CD4-positive, alpha-beta memory T cell (primary cell): ENCODE data around the gene GMPPA. TPM values are rescaled to one million over a fixed set of nuclear protein-coding genes. Genes with fewer than 3 reads are reported as not detected.

Source experiments
- CTCF ChIA-PET: fragments of 350-600 bp; sonication (Branson Sonifier 250); formaldehyde crosslinking; loops from one replicate; lab custom pipeline; 2021; ENCODE audit warnings: inconsistent platforms; ENCODE audit not compliant: partially characterized antibody; lab: Charles Lee
- POLR2A ChIA-PET: fragments of 350-600 bp; sonication (Branson Sonifier 250); formaldehyde crosslinking; loops from one replicate; lab custom pipeline; 2021; ENCODE audit not compliant: partially characterized antibody; lab: Charles Lee
- DNase-seq, 5 donors: peaks; one replicate each; pipeline versions ENCODE4 v3.0.0 to v3.0.0-alpha.2; 2020 to 2022; ENCODE audit warnings: mixed read lengths in 1 of 5
- H3K27ac ChIP-seq: one replicate; pipeline ENCODE4 v1.7.0; 2013; ENCODE audit warnings: low read depth, low read length
- H3K27me3 ChIP-seq: 2 replicates; pipeline ENCODE4 v1.7.0; 2013; ENCODE audit warnings: mild to moderate bottlenecking, low read length, moderate library complexity; ENCODE audit not compliant: insufficient read depth
- H3K36me3 ChIP-seq: 2 replicates; pipeline ENCODE4 v1.7.0; 2013; ENCODE audit warnings: mild to moderate bottlenecking, low read length, moderate library complexity; ENCODE audit not compliant: insufficient read depth
- H3K4me1 ChIP-seq: 2 replicates; pipeline ENCODE4 v1.7.0; 2013; ENCODE audit warnings: mild to moderate bottlenecking, low read length, moderate library complexity; ENCODE audit not compliant: insufficient read depth
- H3K4me3 ChIP-seq, 2 donors: one replicate each; pipeline ENCODE4 v1.7.0; 2013; ENCODE audit warnings: low read length in 2 of 2, mild to moderate bottlenecking in 1 of 2
- H3K9me3 ChIP-seq, 2 donors: one replicate each; pipeline ENCODE4 v1.7.0; 2013; ENCODE audit warnings: low read length in 2 of 2, control low read depth in 1 of 2; ENCODE audit not compliant: control insufficient read depth in 1 of 2
- H3K27ac Mint-ChIP-seq, 7 donors: one replicate each; pipeline ENCODE4 v1.8.0; 2020 to 2021; ENCODE audit warnings: mixed read lengths in 7 of 7, mild to moderate bottlenecking in 6 of 7, inconsistent platforms in 3 of 7, moderate library complexity in 3 of 7
- H3K27me3 Mint-ChIP-seq, 2 donors: one replicate each; pipeline ENCODE4 v1.8.0; 2020 to 2021; ENCODE audit warnings: mixed read lengths in 2 of 2
- H3K36me3 Mint-ChIP-seq, 2 donors: one replicate each; pipeline ENCODE4 v1.8.0; 2020 to 2021; ENCODE audit warnings: mixed read lengths in 2 of 2, inconsistent platforms in 1 of 2, mild to moderate bottlenecking in 1 of 2
- H3K4me1 Mint-ChIP-seq, 4 donors: one replicate each; pipeline ENCODE4 v1.8.0; 2020 to 2021; ENCODE audit warnings: mixed read lengths in 4 of 4, mild to moderate bottlenecking in 1 of 4
- H3K4me3 Mint-ChIP-seq, 8 donors: one replicate each; pipeline ENCODE4 v1.8.0; 2020 to 2021; ENCODE audit warnings: mixed read lengths in 8 of 8, mild to moderate bottlenecking in 7 of 8, moderate library complexity in 6 of 8, inconsistent platforms in 3 of 8
- H3K9me3 Mint-ChIP-seq, 8 donors: one replicate each; pipeline ENCODE4 v1.8.0; 2020 to 2021; ENCODE audit warnings: mixed read lengths in 8 of 8, mild to moderate bottlenecking in 5 of 8, inconsistent platforms in 3 of 8, moderate library complexity in 1 of 8
- intact Hi-C: fragments of 100-400 bp; cut with micrococcal nuclease; formaldehyde crosslinking; loops from one replicate; pipeline ENCODE4 v1.15.1; 2023
- polyA plus RNA-seq, 2 donors: library from polyadenylated mRNA; unstranded; fragments of 300-500 nt; fragmentation: Illumina TruSeq; gene quantifications; one replicate each; pipeline ENCODE4 v1.2.3, GENCODE V29; 2021
- total RNA-seq, 2 experiments: library from RNA; stranded (reverse); gene quantifications; one replicate each; pipeline ENCODE4 v1.2.3, GENCODE V29; 2021

Gene GMPPA
- total and polyA plus RNA-seq, 4 experiments from 2014 or later: 30.4 to 48.3 (median 38.1) TPM

- peak in 1 of 5 donors; percentile 21 for DNase-seq
These were observed 40.8 kb upstream of the GMPPA start for GRCh38 chr2:219457784-219458369.

GRCh38 chr2:219458996-219459395 lies 39.7 kb upstream of the GMPPA start:
- Histone ChIP-seq H3K9me3 (no peaks in the 10 kb centered on the region), H3K4me3 (no peak overlapping the region), H3K27me3 (no peaks in the 10 kb centered on the region), H3K27ac (no peak overlapping the region), H3K36me3 (no peaks in the 10 kb centered on the region), H3K4me1 (no peaks in the 10 kb centered on the region)
- Mint-ChIP-seq H3K36me3 (no peaks in the 10 kb centered on the region), H3K4me1 (peaks cover 5 to 7% (median 6%) of the 10 kb centered on the region in 4 donors), H3K9me3 (no peaks in the 10 kb centered on the region), H3K27me3 (peaks cover 0 to 4% of the 10 kb centered on the region in 2 donors), H3K4me3 (no peak overlapping the region), H3K27ac (no peak overlapping the region)
- intact Hi-C loops: loop anchor here (1.0 kb wide), 2 partner anchors 56 to 71 kb away; no protein-coding TSS in a partner anchor
- DNase-seq: no peak
- ChIA-PET CTCF (interaction anchor here (0.8 to 3.4 kb wide), 5 partner anchors 12 to 846 kb away, joined by 3 to 34 read pairs (median 5); no protein-coding TSS in a partner anchor), POLR2A (interaction anchor here (1.4 kb wide), 1 partner anchor 71 kb away, joined by 4 read pairs; no protein-coding TSS in a partner anchor)

More at GRCh38 chr2:219457784-219458369, 40.8 kb upstream of the GMPPA start:
- Histone ChIP-seq H3K9me3 (no peaks in the 10 kb centered on the region), H3K4me3 (no peak overlapping the region), H3K27me3 (no peaks in the 10 kb centered on the region), H3K4me1 (no peaks in the 10 kb centered on the region), H3K36me3 (no peaks in the 10 kb centered on the region), H3K27ac (no peak overlapping the region)
- ChIA-PET CTCF (interaction anchor here (0.8 to 3.4 kb wide), 6 partner anchors 46 to 845 kb away, joined by 3 to 34 read pairs (median 4); no protein-coding TSS in a partner anchor), POLR2A (interaction anchor here (1.4 kb wide), 1 partner anchor 72 kb away, joined by 4 read pairs; no protein-coding TSS in a partner anchor)
- Mint-ChIP-seq H3K27me3 (peaks cover 1 to 9% of the 10 kb centered on the region in 2 donors), H3K27ac (no peak overlapping the region), H3K36me3 (no peaks in the 10 kb centered on the region), H3K4me3 (peak overlapping the region in 1 of 8 donors; percentile 15), H3K9me3 (no peaks in the 10 kb centered on the region), H3K4me1 (peaks cover 5 to 7% (median 6%) of the 10 kb centered on the region in 4 donors)
- intact Hi-C loops: no loop called here

GRCh38 chr2:219459460-219460311 lies 39.0 kb upstream of the GMPPA start:
- no peak overlapping the region for H3K4me3 Mint-ChIP-seq
- POLR2A ChIA-PET: no interaction called here
- no peaks in the 10 kb centered on the region for H3K9me3 Mint-ChIP-seq
- H3K4me1 Mint-ChIP-seq: peaks cover 5 to 7% (median 6%) of the 10 kb centered on the region in 4 donors
- Histone ChIP-seq H3K4me1 (no peaks in the 10 kb centered on the region), H3K27me3 (no peaks in the 10 kb centered on the region), H3K36me3 (no peaks in the 10 kb centered on the region), H3K9me3 (no peaks in the 10 kb centered on the region), H3K4me3 (no peak overlapping the region), H3K27ac (no peak overlapping the region)
- CTCF ChIA-PET: interaction anchor here (0.6 to 3.4 kb wide), 6 partner anchors 13 to 70 kb away, joined by 3 to 34 read pairs (median 6); no protein-coding TSS in a partner anchor
- intact Hi-C loops: loop anchor here (1.0 kb wide), 2 partner anchors 56 to 71 kb away; no protein-coding TSS in a partner anchor
- H3K27ac Mint-ChIP-seq: no peak overlapping the region
- H3K36me3 Mint-ChIP-seq: no peaks in the 10 kb centered on the region
- DNase-seq: peak in 1 of 5 donors; percentile 36
- peaks cover 0 to 4% of the 10 kb centered on the region in 2 donors for H3K27me3 Mint-ChIP-seq

- ChIA-PET POLR2A (no interaction called here), CTCF (interaction anchor here (0.6 to 2.0 kb wide), 5 partner anchors 14 to 308 kb away, joined by 3 to 14 read pairs (median 3); partner anchors contain the start of gene GMPPA)
- Mint-ChIP-seq H3K4me3 (no peak overlapping the region), H3K9me3 (no peaks in the 10 kb centered on the region), H3K27me3 (peaks cover 0 to 4% of the 10 kb centered on the region in 2 donors), H3K27ac (no peak overlapping the region), H3K4me1 (peaks cover 5 to 7% (median 6%) of the 10 kb centered on the region in 4 donors), H3K36me3 (no peaks in the 10 kb centered on the region)
- H3K27me3 ChIP-seq: no peaks in the 10 kb centered on the region
- H3K27ac ChIP-seq: no peak overlapping the region
- intact Hi-C loops: no loop called here
- H3K4me1 ChIP-seq: no peaks in the 10 kb centered on the region
- H3K9me3 ChIP-seq: no peaks in the 10 kb centered on the region
- H3K4me3 ChIP-seq: no peak overlapping the region
- DNase-seq: no peak
- no peaks in the 10 kb centered on the region for H3K36me3 ChIP-seq
These were observed 38.2 kb upstream of the GMPPA start for GRCh38 chr2:219460424-219460926.

- POLR2A ChIA-PET: no interaction called here
- H3K36me3 Mint-ChIP-seq: no peaks in the 10 kb centered on the region
- H3K4me1 ChIP-seq: no peaks in the 10 kb centered on the region
- no peaks in the 10 kb centered on the region for H3K36me3 ChIP-seq
- no peak overlapping the region for H3K27ac Mint-ChIP-seq
- no peaks in the 10 kb centered on the region for H3K9me3 ChIP-seq
- peak in 1 of 5 donors; percentile 13 for DNase-seq
- intact Hi-C loops: no loop called here
- H3K9me3 Mint-ChIP-seq: no peaks in the 10 kb centered on the region
- H3K27me3 Mint-ChIP-seq: peaks cover 0 to 4% of the 10 kb centered on the region in 2 donors
- no peak overlapping the region for H3K27ac ChIP-seq
- H3K4me3 Mint-ChIP-seq: no peak overlapping the region
- peaks cover 5 to 7% (median 6%) of the 10 kb centered on the region in 4 donors for H3K4me1 Mint-ChIP-seq
- H3K4me3 ChIP-seq: no peak overlapping the region
- no peaks in the 10 kb centered on the region for H3K27me3 ChIP-seq
- CTCF ChIA-PET: interaction anchor here (0.6 to 2.0 kb wide), 5 partner anchors 22 to 307 kb away, joined by 3 to 14 read pairs (median 3); partner anchors contain the start of gene GMPPA
These were observed 37.6 kb upstream of the GMPPA start for GRCh38 chr2:219461047-219461514.

GRCh38 chr2:219461669-219462068 lies 37.0 kb upstream of the GMPPA start:
- Mint-ChIP-seq H3K4me1 (peaks cover 5 to 7% (median 6%) of the 10 kb centered on the region in 4 donors), H3K36me3 (no peaks in the 10 kb centered on the region), H3K4me3 (no peak overlapping the region), H3K27me3 (peaks cover 0 to 1% of the 10 kb centered on the region in 2 donors), H3K27ac (no peak overlapping the region), H3K9me3 (no peaks in the 10 kb centered on the region)
- POLR2A ChIA-PET: no interaction called here
- Histone ChIP-seq H3K27me3 (no peaks in the 10 kb centered on the region), H3K9me3 (no peaks in the 10 kb centered on the region), H3K4me1 (no peaks in the 10 kb centered on the region), H3K27ac (no peak overlapping the region), H3K4me3 (no peak overlapping the region), H3K36me3 (no peaks in the 10 kb centered on the region)
- CTCF ChIA-PET: interaction anchor here (0.8 to 2.0 kb wide), 3 partner anchors 23 to 80 kb away, joined by 3 to 14 read pairs (median 3); no protein-coding TSS in a partner anchor
- intact Hi-C loops: no loop called here
- no peak for DNase-seq
